ENCODE data around the gene YPEL1. TPM values are rescaled to one million over a fixed set of nuclear protein-coding genes. Genes with fewer than 3 reads are reported as not detected.

The YPEL1 gene
- total RNA-seq, 2 experiments from 2014 or later = 0.99 to 1.2 TPM

DNA sequence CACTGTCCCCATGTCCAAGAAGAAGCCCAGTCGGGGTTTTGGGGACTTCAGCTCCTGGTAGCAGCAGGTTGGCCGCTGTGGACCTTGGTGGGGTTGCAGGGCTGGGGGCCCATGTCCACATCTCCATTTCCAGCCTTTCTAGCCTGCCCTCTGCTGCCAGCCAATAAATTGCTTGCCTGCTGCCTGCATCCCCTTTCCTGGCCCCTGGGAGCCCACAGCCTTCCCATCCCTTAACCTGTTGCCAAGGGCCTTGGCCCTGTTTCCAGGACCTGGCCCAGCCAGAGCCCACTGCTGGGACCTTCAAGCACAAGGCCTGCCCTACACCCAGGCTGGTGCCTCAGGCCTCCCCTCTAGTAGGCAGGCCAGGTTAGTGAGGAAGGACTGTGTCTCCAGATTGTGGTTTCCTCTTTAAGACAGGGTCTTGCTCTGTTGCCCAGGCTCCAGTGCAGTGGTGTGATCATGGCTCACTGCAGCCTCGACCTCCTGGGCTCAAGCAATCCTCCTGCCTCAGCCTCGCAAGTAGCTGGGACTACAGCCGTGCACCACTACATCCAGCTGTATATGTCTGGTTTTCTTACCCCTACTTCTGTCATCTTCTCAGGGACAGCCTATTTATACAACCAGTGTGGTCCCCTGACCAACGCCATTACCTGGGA, 40.0 kb downstream of the YPEL1 start:
- ATAC-seq = no peak
- H3K9me3 Mint-ChIP-seq = no peaks in the 10 kb centered on the region
- intact Hi-C loops (cut with micrococcal nuclease) = no loop called here
- no peak overlapping the region for H3K4me3 Mint-ChIP-seq
- peaks cover 16% of the 10 kb centered on the region for H3K36me3 Mint-ChIP-seq (ENCODE audit: low read depth)
- H3K27me3 Mint-ChIP-seq = no peaks in the 10 kb centered on the region
- TF ChIP-seq, protein P1, sequence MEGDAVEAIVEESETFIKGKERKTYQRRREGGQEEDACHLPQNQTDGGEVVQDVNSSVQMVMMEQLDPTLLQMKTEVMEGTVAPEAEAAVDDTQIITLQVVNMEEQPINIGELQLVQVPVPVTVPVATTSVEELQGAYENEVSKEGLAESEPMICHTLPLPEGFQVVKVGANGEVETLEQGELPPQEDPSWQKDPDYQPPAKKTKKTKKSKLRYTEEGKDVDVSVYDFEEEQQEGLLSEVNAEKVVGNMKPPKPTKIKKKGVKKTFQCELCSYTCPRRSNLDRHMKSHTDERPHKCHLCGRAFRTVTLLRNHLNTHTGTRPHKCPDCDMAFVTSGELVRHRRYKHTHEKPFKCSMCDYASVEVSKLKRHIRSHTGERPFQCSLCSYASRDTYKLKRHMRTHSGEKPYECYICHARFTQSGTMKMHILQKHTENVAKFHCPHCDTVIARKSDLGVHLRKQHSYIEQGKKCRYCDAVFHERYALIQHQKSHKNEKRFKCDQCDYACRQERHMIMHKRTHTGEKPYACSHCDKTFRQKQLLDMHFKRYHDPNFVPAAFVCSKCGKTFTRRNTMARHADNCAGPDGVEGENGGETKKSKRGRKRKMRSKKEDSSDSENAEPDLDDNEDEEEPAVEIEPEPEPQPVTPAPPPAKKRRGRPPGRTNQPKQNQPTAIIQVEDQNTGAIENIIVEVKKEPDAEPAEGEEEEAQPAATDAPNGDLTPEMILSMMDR (IDR thresholded peaks at IDR 0.05) = no peak
- peak overlapping the region; percentile 64 for H3K27ac Mint-ChIP-seq
- ChIA-PET CTCF (no interaction called here), POLR2A (no interaction called here)
- H3K4me1 Mint-ChIP-seq (ENCODE audit: low read depth) = peaks cover 6% of the 10 kb centered on the region
- no peak for DNase-seq

DNA sequence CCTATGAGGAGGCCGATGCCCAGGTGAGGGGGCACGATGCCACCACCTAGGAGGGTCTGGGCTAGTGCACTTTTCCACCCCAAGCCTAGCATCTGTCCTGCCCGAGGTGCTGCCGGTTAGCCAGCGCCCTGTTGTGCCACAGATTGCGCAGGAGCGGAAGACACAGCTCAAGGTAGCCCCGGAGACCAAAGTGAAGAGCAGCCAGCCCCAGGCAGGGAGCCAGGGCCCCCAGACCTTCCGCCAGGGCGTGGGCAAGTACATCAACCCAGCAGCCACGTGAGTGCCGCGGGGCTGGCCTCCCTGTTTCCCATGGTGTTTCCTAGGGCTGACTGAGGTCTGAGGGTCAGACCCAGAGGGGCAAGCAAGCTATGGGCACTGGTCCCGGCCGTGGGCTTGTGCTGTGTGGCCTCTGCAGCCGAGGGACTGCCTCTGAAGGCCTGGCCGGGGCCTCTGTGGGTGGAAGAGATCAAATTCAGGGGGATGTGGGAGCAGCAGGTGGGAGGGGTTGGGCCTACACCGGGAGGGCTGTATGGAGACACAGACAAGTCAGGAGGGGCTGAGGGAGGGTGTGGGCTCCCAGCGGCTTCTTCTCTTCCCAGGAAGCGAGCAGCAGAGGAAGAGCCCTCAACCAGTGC, 40.7 kb downstream of the YPEL1 start:
- no peak for ATAC-seq
- H3K36me3 Mint-ChIP-seq (ENCODE audit: low read depth) = peaks cover 21% of the 10 kb centered on the region
- intact Hi-C loops (cut with micrococcal nuclease) = no loop called here
- no peaks in the 10 kb centered on the region for H3K27me3 Mint-ChIP-seq
- H3K4me1 Mint-ChIP-seq (ENCODE audit: low read depth) = peaks cover 13% of the 10 kb centered on the region
- H3K4me3 Mint-ChIP-seq = no peak overlapping the region
- POLR2A ChIA-PET = no interaction called here
- CTCF ChIA-PET = no interaction called here
- H3K9me3 Mint-ChIP-seq = no peaks in the 10 kb centered on the region
- TF ChIP-seq, protein P1 (IDR thresholded peaks at IDR 0.05) = no peak
- H3K27ac Mint-ChIP-seq = no peak overlapping the region
- DNase-seq = no peak

DNA sequence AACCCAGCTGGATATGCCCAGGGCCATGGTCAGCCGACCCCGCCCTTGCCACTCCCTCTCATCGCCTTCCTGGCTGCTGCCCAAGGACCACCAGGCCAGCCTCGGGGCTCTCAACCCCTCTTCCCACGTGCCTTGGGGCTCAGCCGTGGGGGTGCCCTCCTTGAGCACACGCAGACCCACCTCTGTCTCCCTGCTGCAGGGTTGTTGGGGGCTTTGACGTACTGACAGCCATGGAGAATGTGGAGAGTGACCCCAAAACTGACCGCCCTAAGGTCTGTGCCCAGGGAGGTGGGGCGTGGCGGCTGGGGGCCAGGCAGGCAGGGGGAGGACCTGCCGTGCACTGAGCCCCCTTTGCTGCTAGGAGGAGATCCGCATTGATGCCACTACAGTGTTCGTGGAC, 41.2 kb downstream of the YPEL1 start:
- H3K9me3 Mint-ChIP-seq = no peaks in the 10 kb centered on the region
- H3K4me3 Mint-ChIP-seq = no peak overlapping the region
- no peak for ATAC-seq
- H3K4me1 Mint-ChIP-seq (ENCODE audit: low read depth) = peaks cover 18% of the 10 kb centered on the region
- no peak for DNase-seq
- no peak overlapping the region for H3K27ac Mint-ChIP-seq
- TF ChIP-seq, protein P1 (IDR thresholded peaks at IDR 0.05) = no peak
- peaks cover 25% of the 10 kb centered on the region for H3K36me3 Mint-ChIP-seq (ENCODE audit: low read depth)
- ChIA-PET CTCF (no interaction called here), POLR2A (no interaction called here)
- H3K27me3 Mint-ChIP-seq = no peaks in the 10 kb centered on the region
- intact Hi-C loops (cut with micrococcal nuclease) = no loop called here

DNA sequence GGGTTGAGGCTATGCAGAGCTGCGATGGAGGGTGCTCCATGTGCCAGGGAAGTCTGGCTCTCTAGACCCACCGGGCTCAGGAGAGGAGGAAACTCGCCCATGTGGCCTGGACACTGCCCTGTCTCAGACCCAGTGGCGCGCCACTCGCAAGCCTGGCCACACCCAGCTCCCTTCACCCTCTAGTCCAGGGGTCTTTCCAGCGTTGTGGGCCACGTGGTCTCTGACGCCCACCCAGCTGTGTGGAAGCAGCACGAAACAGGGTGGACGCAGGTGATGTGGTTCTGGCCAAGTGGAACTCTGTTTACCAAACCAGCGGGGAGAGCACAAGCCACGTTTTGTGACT, 41.6 kb downstream of the YPEL1 start:
- CTCF ChIA-PET = interaction anchor here (0.9 kb wide), 1 partner anchor 12 kb away, joined by 3 read pairs; no protein-coding TSS in a partner anchor
- peaks cover 28% of the 10 kb centered on the region for H3K36me3 Mint-ChIP-seq (ENCODE audit: low read depth)

More for the DNA sequence above, 41.6 kb downstream of the YPEL1 start:
- Mint-ChIP-seq H3K9me3 (no peaks in the 10 kb centered on the region), H3K4me3 (no peak overlapping the region), H3K4me1 (ENCODE audit: low read depth) (peaks cover 21% of the 10 kb centered on the region), H3K27ac (no peak overlapping the region), H3K27me3 (no peaks in the 10 kb centered on the region)
- POLR2A ChIA-PET = no interaction called here
- ATAC-seq (no peak), DNase-seq (no peak)
- TF ChIP-seq, protein P1 (IDR thresholded peaks at IDR 0.05) = no peak
- intact Hi-C loops (cut with micrococcal nuclease) = no loop called here

All from activated CD8-positive, alpha-beta T cell treated with anti-CD3 and anti-CD28 coated beads for 36 hours (primary cell).